ENCODE data around the gene TEX29. TPM values are rescaled to one million over a fixed set of nuclear protein-coding genes. Genes with fewer than 3 reads are reported as not detected.

TEX29 gene
- total RNA-seq, 1 donor from 2014 or later = 2.9 TPM

GRCh38 chr13:111284565-111284964 is 35.9 kb upstream of the TEX29 start:
- no peak overlapping the region for H3K27ac ChIP-seq
- H3K27me3 ChIP-seq = no peaks in the 10 kb centered on the region
- TF ChIP-seq POLR2A (IDR thresholded peaks at IDR 0.05) (no peak), POLR2AphosphoS5 (IDR thresholded peaks at IDR 0.05; ENCODE audit: insufficient read depth in 1 of 2, low read depth in 1 of 2) (no peak), CTCF (IDR thresholded peaks at IDR 0.05) (no peak)
- DNase-seq (ENCODE audit: extremely low spot score in 2 of 2) = no peak
- H3K4me3 ChIP-seq = no peak overlapping the region
- intact Hi-C loops (cut with DNase I) = no loop called here
- H3K9me3 ChIP-seq = no peaks in the 10 kb centered on the region
- H3K36me3 ChIP-seq = peaks cover 0 to 53% of the 10 kb centered on the region in 2 donors
- H3K4me1 ChIP-seq = peaks cover 33% of the 10 kb centered on the region

GRCh38 chr13:111286162-111286561 is 34.3 kb upstream of the TEX29 start:
- Histone ChIP-seq H3K27ac (no peak overlapping the region), H3K9me3 (no peaks in the 10 kb centered on the region), H3K27me3 (no peaks in the 10 kb centered on the region), H3K36me3 (peaks cover 0 to 59% of the 10 kb centered on the region in 2 donors), H3K4me1 (peaks cover 24% of the 10 kb centered on the region), H3K4me3 (no peak overlapping the region)
- TF ChIP-seq POLR2A (IDR thresholded peaks at IDR 0.05) = no peak
- TF ChIP-seq CTCF (IDR thresholded peaks at IDR 0.05) = no peak
- TF ChIP-seq POLR2AphosphoS5 (IDR thresholded peaks at IDR 0.05; ENCODE audit: insufficient read depth in 1 of 2, low read depth in 1 of 2) = no peak
- intact Hi-C loops (cut with DNase I) = no loop called here
- no peak for DNase-seq (ENCODE audit: extremely low spot score in 2 of 2)

- DNase-seq (ENCODE audit: extremely low spot score in 2 of 2) = no peak
- no peak for TF ChIP-seq POLR2A (IDR thresholded peaks at IDR 0.05)
- Histone ChIP-seq H3K36me3 (peaks cover 0 to 62% of the 10 kb centered on the region in 2 donors), H3K27ac (no peak overlapping the region), H3K4me3 (no peak overlapping the region), H3K4me1 (peaks cover 18% of the 10 kb centered on the region), H3K27me3 (no peaks in the 10 kb centered on the region), H3K9me3 (no peaks in the 10 kb centered on the region)
- intact Hi-C loops (cut with DNase I) = no loop called here
These were observed 33.7 kb upstream of the TEX29 start for GRCh38 chr13:111286749-111287148.

- H3K27ac ChIP-seq = no peak overlapping the region
- peaks cover 0 to 65% of the 10 kb centered on the region in 2 donors for H3K36me3 ChIP-seq
- no peak for DNase-seq (ENCODE audit: extremely low spot score in 2 of 2)
- peaks cover 14% of the 10 kb centered on the region for H3K4me1 ChIP-seq
- H3K9me3 ChIP-seq = no peaks in the 10 kb centered on the region
- no peak overlapping the region for H3K4me3 ChIP-seq
- H3K27me3 ChIP-seq = no peaks in the 10 kb centered on the region
- TF ChIP-seq POLR2A (IDR thresholded peaks at IDR 0.05) (no peak), CTCF (IDR thresholded peaks at IDR 0.05) (no peak), POLR2AphosphoS5 (IDR thresholded peaks at IDR 0.05; ENCODE audit: insufficient read depth in 1 of 2, low read depth in 1 of 2) (no peak)
- intact Hi-C loops (cut with DNase I) = no loop called here
These were observed 33.2 kb upstream of the TEX29 start for GRCh38 chr13:111287201-111287600.

- H3K4me1 ChIP-seq = peaks cover 3% of the 10 kb centered on the region
- H3K36me3 ChIP-seq = peaks cover 0 to 70% of the 10 kb centered on the region in 2 donors
- intact Hi-C loops (cut with DNase I) = no loop called here
These were observed 32.2 kb upstream of the TEX29 start for GRCh38 chr13:111288276-111288675.

More at GRCh38 chr13:111288276-111288675, 32.2 kb upstream of the TEX29 start:
- no peak for DNase-seq (ENCODE audit: extremely low spot score in 2 of 2)
- TF ChIP-seq CTCF (IDR thresholded peaks at IDR 0.05) (no peak), POLR2AphosphoS5 (IDR thresholded peaks at IDR 0.05; ENCODE audit: insufficient read depth in 1 of 2, low read depth in 1 of 2) (no peak), POLR2A (IDR thresholded peaks at IDR 0.05) (no peak)
- no peak overlapping the region for H3K27ac ChIP-seq
- H3K27me3 ChIP-seq = no peaks in the 10 kb centered on the region
- H3K9me3 ChIP-seq = no peaks in the 10 kb centered on the region
- H3K4me3 ChIP-seq = no peak overlapping the region
